Mesothelial cell of epicardium (in vitro differentiated cells): Measurements from ENCODE around the gene LAMC3. TPM values are rescaled to one million over a fixed set of nuclear protein-coding genes. Genes with fewer than 3 reads are reported as not detected.

Experiments
- DNase-seq, 2 experiments: peaks; one replicate each; pipeline ENCODE4 v3.0.0; 2021; ENCODE audit warnings: low spot score in 2 of 2; ENCODE audit not compliant: unreplicated experiment in 2 of 2
- H3K27ac Mint-ChIP-seq: 2 replicates; pipeline ENCODE4 v1.8.0; 2021; ENCODE audit warnings: mixed read lengths
- H3K27me3 Mint-ChIP-seq: 2 replicates; pipeline ENCODE4 v1.8.0; 2021; ENCODE audit warnings: low read depth, mixed read lengths
- H3K36me3 Mint-ChIP-seq: 2 replicates; pipeline ENCODE4 v1.8.0; 2021; ENCODE audit warnings: mixed read lengths
- H3K4me1 Mint-ChIP-seq: 2 replicates; pipeline ENCODE4 v1.8.0; 2021; ENCODE audit warnings: mixed read lengths
- H3K4me3 Mint-ChIP-seq: 2 replicates; pipeline ENCODE4 v1.8.0; 2021; ENCODE audit warnings: mild to moderate bottlenecking, moderate library complexity, mixed read lengths
- H3K9me3 Mint-ChIP-seq: 2 replicates; pipeline ENCODE4 v1.8.0; 2021; ENCODE audit warnings: mixed read lengths
- CTCF ChIP-seq: fragments of 200-600 bp; sonication (generic); IDR thresholded peaks from one replicate; pipeline ENCODE4 v1.5.0; 2021; ENCODE audit warnings: antibody characterized with exemption; ENCODE audit not compliant: unreplicated experiment
- total RNA-seq: library from RNA; stranded (reverse); gene quantifications from 3 replicates; pipeline ENCODE4 v1.2.1, GENCODE V29; 2021

The LAMC3 gene
- total RNA-seq, 1 donor from 2014 or later, result 18.3 TPM

- TF ChIP-seq CTCF, result no peak
- Mint-ChIP-seq H3K27ac (no peak overlapping the region), H3K4me1 (peaks cover 13% of the 10 kb centered on the region), H3K9me3 (no peaks in the 10 kb centered on the region), H3K36me3 (no peaks in the 10 kb centered on the region), H3K27me3 (no peaks in the 10 kb centered on the region), H3K4me3 (no peak overlapping the region)
- DNase-seq, result no peak
Observed at GRCh38 chr9:131039129-131039954, 30.4 kb downstream of the LAMC3 start.

- no peaks in the 10 kb centered on the region for H3K9me3 Mint-ChIP-seq
Observed at GRCh38 chr9:131042666-131043065, 33.7 kb downstream of the LAMC3 start.

GRCh38 chr9:131043087-131043486, 34.1 kb downstream of the LAMC3 start:
- no peak for TF ChIP-seq CTCF
- no peaks in the 10 kb centered on the region for H3K9me3 Mint-ChIP-seq
- no peak overlapping the region for H3K27ac Mint-ChIP-seq
- no peak overlapping the region for H3K4me3 Mint-ChIP-seq
- peaks cover under 1% of the 10 kb centered on the region for H3K4me1 Mint-ChIP-seq
- no peak for DNase-seq
- H3K36me3 Mint-ChIP-seq, result no peaks in the 10 kb centered on the region
- H3K27me3 Mint-ChIP-seq, result no peaks in the 10 kb centered on the region

More at GRCh38 chr9:131042666-131043065, 33.7 kb downstream of the LAMC3 start:
- H3K4me3 Mint-ChIP-seq, result no peak overlapping the region
- no peak overlapping the region for H3K27ac Mint-ChIP-seq
- H3K4me1 Mint-ChIP-seq, result peaks cover 5% of the 10 kb centered on the region
- no peak for DNase-seq
- H3K36me3 Mint-ChIP-seq, result no peaks in the 10 kb centered on the region
- no peaks in the 10 kb centered on the region for H3K27me3 Mint-ChIP-seq
- no peak for TF ChIP-seq CTCF

GRCh38 chr9:131043646-131044045, 34.7 kb downstream of the LAMC3 start:
- DNase-seq, result no peak
- no peak for TF ChIP-seq CTCF
- Mint-ChIP-seq H3K4me1 (no peaks in the 10 kb centered on the region), H3K27ac (no peak overlapping the region), H3K36me3 (no peaks in the 10 kb centered on the region), H3K27me3 (no peaks in the 10 kb centered on the region), H3K4me3 (no peak overlapping the region), H3K9me3 (no peaks in the 10 kb centered on the region)

GRCh38 chr9:131045300-131046092, 36.5 kb downstream of the LAMC3 start:
- no peak for TF ChIP-seq CTCF
- Mint-ChIP-seq H3K36me3 (no peaks in the 10 kb centered on the region), H3K9me3 (no peaks in the 10 kb centered on the region), H3K27ac (no peak overlapping the region), H3K27me3 (no peaks in the 10 kb centered on the region), H3K4me3 (no peak overlapping the region), H3K4me1 (no peaks in the 10 kb centered on the region)
- no peak for DNase-seq
